Brain microvascular endothelial cell (primary cell): Measurements from ENCODE around the gene CDC42EP2.

Source experiments
- DNase-seq: peaks from one replicate; pipeline ENCODE4 v3.0.0-alpha.2; 2020
- H3K27ac ChIP-seq: fragments of 250-450 bp; sonication (Bioruptor Pico); 2 replicates; pipeline ENCODE4 v1.5.1; 2020; ENCODE audit warnings: mild to moderate bottlenecking, moderate library complexity
- H3K27me3 ChIP-seq: fragments of 250-450 bp; sonication (Bioruptor Pico); replicated peaks from 2 replicates; pipeline ENCODE4 v1.5.1; 2020; ENCODE audit warnings: mild to moderate bottlenecking
- H3K36me3 ChIP-seq: fragments of 250-450 bp; sonication (Bioruptor Pico); replicated peaks from 2 replicates; pipeline ENCODE4 v1.5.1; 2020; ENCODE audit warnings: mild to moderate bottlenecking
- H3K4me3 ChIP-seq: 2 replicates; pipeline ENCODE4 v1.5.1; 2011; ENCODE audit warnings: low read depth, mild to moderate bottlenecking, control low read depth, low read length, moderate library complexity
- CTCF ChIP-seq: IDR thresholded peaks from 2 replicates; pipeline ENCODE4 v1.5.1; 2011; ENCODE audit warnings: low read depth, mild to moderate bottlenecking, moderate library complexity, low read length, control low read depth, inconsistent platforms; ENCODE audit errors: missing control alignments
- in situ Hi-C: cut with HindIII; loops from 2 replicates; pipeline ENCODE4 v1.10.0; 2017; ENCODE audit warnings: low sequenced_read_pairs, low pct_ligation_motif_present

CDC42EP2 gene

DNA sequence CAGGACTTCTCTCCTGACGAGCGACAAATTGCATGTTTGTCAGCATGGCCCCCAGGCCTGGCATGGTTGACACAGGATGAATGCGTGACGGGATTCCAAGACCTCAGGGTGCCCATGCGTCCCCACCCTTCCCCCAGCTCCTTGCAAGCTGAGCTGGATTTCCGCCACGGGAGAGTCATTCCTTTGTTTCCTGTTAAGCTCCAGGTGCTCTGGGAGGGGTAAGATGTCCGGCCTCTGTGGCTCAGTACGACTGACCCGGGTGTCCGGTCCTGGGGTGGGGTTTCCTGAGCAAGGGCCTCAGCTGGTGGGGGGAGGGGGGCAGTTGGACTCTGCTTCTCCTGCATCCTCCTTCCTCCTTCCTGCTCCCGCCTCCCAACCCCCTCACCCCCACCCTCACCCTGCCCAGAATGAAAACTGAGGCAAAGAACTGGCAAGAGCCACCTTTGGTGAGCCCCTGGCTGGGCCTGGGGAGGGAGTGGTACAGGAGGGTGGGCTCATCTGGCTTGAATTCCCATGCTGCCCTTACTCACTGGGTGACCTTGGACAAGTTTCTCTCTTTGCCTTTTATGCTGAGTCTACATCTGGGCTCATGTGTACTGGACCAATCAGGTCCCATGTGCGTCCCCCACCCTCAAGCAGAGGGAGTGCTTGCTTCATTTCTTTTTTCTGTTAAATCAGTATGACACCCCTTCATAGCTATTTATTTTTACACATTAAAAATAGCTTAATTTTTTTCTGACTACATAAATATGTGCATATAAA lies 2.5 kb downstream of the CDC42EP2 start:
- Histone ChIP-seq H3K36me3 (peaks cover 25% of the 10 kb centered on the region), H3K27ac (peak overlapping the region; percentile 85), H3K4me3 (peak overlapping the region; percentile 89), H3K27me3 (no peaks in the 10 kb centered on the region)
- no peak for DNase-seq
- TF ChIP-seq CTCF: no peak
- in situ Hi-C loops: no loop called here

- no peak for DNase-seq
- Histone ChIP-seq H3K27ac (no peak overlapping the region), H3K27me3 (no peaks in the 10 kb centered on the region), H3K4me3 (no peak overlapping the region), H3K36me3 (peaks cover 37% of the 10 kb centered on the region)
- no peak for TF ChIP-seq CTCF
- in situ Hi-C loops: no loop called here
Measured at GRCh38 chr11:65320386-65321075, 5.9 kb downstream of the CDC42EP2 start.

GRCh38 chr11:65321076-65321475 lies 6.4 kb downstream of the CDC42EP2 start:
- TF ChIP-seq CTCF: no peak
- peaks cover 37% of the 10 kb centered on the region for H3K36me3 ChIP-seq
- DNase-seq: no peak
- in situ Hi-C loops: no loop called here
- H3K27me3 ChIP-seq: no peaks in the 10 kb centered on the region
- no peak overlapping the region for H3K4me3 ChIP-seq
- H3K27ac ChIP-seq: no peak overlapping the region

GRCh38 chr11:65321828-65322485 lies 7.3 kb downstream of the CDC42EP2 start:
- Histone ChIP-seq H3K36me3 (peaks cover 37% of the 10 kb centered on the region), H3K4me3 (no peak overlapping the region), H3K27ac (no peak overlapping the region), H3K27me3 (no peaks in the 10 kb centered on the region)
- TF ChIP-seq CTCF: no peak
- no peak for DNase-seq
- in situ Hi-C loops: no loop called here

DNA sequence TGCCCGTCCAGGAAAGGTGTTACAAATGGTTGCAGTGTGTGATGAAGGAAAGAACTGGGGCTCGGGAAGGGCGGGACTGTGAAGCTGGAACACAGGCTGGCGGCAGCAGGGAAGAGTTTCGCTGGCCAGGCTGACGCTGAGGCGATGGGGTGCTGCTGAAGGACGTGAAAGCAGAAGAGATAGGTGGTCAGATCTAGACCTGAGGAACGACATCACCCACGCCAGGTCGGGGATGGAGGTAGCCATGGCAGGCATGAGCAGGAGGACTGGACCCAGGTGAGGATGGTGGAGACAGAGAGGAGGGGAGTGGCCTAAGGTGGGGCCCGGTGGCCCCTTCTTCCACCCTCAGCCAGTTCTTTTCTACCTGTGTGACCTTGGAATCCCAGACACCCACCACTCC lies 9.1 kb downstream of the CDC42EP2 start:
- no peak for TF ChIP-seq CTCF
- in situ Hi-C loops: no loop called here
- no peak overlapping the region for H3K4me3 ChIP-seq
- H3K27ac ChIP-seq: no peak overlapping the region
- H3K27me3 ChIP-seq: no peaks in the 10 kb centered on the region
- no peak for DNase-seq
- peaks cover 37% of the 10 kb centered on the region for H3K36me3 ChIP-seq
